ENCODE results near the gene ZC3H8. TPM values are rescaled to one million over a fixed set of nuclear protein-coding genes. Genes with fewer than 3 reads are reported as not detected.

The ZC3H8 gene
- total RNA-seq, 1 donor from 2014 or later, result 13.3 TPM

- DNase-seq (ENCODE audit: low read depth), result no peak
Measured at GRCh38 chr2:112195167-112195766, 59.6 kb downstream of the ZC3H8 start.

GRCh38 chr2:112194482-112194881 lies 60.4 kb downstream of the ZC3H8 start:
- DNase-seq (ENCODE audit: low read depth), result no peak

DNA sequence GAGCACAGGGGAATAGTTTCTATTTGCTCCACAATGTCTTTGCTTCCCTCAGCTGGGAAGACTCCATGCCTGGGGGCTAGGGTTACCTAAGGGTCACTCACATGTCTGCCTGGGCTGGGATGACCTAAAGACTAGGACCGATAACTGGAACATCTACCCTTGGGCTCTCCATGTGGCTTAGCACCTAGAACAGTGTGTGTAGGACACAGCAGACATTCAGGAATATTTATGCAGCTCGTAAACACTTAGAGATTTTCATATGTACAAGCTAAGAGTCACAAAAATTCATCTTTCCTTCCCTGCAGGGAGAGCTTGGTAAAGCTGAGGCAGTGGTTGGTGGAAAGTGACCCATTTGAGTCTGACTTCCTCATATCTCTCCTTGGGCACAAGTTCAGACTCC lies 60.8 kb downstream of the ZC3H8 start:
- DNase-seq (ENCODE audit: low read depth), result no peak

DNA sequence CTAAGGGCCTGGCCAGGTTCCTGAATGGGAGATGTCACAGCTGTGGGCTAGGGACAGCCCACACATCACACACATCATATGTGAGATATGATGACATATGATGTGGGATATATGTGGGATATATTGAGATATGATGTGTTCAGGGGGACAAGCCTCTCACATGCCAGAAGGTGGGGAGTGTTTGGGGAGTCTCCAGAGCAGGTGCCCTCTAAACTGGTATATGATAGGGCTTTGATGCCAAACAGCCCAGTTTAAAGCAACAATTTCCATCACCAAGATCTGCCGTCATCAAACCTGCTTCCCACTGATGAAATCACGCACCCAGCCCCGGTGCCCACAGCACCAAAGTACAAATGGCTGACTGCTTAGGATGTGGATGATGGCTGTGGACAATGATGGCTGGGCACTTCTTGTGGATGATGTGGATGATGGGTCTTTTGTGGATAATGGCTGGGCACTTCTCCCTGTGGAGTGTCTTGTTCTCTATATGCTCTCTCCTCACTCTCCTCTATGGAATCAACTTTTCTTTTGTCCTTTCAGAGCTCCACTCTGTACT lies 65.8 kb downstream of the ZC3H8 start:
- DNase-seq (ENCODE audit: low read depth), result no peak

DNA sequence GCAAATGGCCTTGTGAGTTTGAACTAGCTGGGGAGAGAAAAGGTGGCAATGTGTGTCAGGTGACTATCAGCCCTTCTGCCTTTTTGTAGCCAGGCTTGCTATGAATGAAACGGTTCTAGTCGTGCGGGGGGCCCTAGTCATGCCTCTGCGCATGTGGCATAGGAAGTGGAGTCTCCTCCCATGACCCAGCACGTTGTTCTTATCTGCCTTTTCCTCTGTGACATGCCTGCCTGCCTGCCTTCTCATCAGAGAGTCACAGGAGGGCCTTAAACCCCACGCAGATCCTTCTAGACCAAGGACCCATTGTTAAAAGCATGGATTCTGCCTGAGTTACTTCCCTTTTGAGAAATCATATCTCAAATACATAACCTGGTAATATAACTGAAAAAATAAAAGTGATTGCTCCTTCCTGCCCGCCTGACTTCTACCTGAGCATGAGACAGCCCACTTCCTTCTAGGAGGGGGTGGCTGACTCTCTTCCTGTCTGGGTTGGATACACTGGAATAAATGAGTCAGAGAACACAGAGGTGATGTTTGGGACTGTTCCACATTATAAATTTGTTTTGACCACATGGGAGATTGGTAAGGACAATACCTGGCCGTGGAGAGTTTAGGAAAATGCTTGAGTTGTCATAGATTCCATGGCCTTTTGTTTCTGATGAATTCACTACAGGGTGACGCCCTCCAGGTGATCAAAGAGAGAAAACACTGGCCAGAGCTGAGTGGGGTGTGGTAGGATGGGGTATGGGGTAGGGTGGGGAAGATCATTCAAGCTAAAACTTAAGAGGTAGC lies 66.8 kb downstream of the ZC3H8 start:
- no peak for DNase-seq (ENCODE audit: low read depth)

GRCh38 chr2:112187046-112187715 lies 67.7 kb downstream of the ZC3H8 start:
- DNase-seq (ENCODE audit: low read depth), result no peak

DNA sequence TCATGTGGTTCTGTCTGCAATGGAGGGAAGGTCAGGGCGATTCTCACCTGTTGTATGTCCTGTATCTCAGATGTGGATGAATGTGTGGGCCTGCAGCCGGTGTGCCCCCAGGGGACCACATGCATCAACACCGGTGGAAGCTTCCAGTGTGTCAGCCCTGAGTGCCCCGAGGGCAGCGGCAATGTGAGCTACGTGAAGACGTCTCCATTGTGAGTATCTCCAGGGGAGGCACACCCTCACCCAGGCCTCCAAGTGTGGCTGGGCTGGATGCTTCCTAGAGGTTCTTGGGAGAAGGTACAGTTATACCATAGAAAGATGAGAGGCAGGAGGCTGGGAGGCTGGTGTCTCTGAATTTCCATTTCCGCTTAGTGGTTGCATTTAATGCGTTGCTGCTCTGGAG lies 69.7 kb downstream of the ZC3H8 start:
- no peak for DNase-seq (ENCODE audit: low read depth)

- no peak for DNase-seq (ENCODE audit: low read depth)
Measured at GRCh38 chr2:112184121-112184520, 70.7 kb downstream of the ZC3H8 start.

- no peak for DNase-seq (ENCODE audit: low read depth)
Measured at GRCh38 chr2:112183327-112184025, 71.4 kb downstream of the ZC3H8 start.

DNA sequence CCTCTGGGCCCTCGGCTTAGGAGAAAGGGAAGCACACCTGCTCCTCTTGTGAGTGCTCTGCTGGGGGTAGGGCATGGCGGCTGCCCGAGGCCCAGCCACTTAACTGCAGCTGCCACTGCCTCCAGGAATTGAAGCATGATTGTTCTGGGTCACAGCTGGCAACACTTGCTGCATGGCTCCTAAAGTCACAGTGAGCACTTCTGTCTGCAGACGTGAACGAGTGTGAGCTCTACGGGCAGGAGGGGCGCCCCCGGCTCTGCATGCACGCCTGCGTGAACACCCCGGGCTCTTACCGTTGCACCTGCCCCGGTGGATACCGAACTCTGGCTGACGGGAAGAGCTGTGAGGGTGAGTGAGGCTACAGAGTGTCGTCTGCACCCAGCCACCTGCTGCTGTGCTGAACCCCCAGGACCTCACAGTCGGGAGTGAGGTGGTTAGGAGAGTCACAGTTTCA lies 72.2 kb downstream of the ZC3H8 start:
- DNase-seq (ENCODE audit: low read depth), result peak; percentile 80

- DNase-seq (ENCODE audit: low read depth), result no peak
Measured at GRCh38 chr2:112181571-112182290, 73.1 kb downstream of the ZC3H8 start.

GRCh38 chr2:112175958-112176573 lies 78.8 kb downstream of the ZC3H8 start:
- no peak for DNase-seq (ENCODE audit: low read depth)

- no peak for DNase-seq (ENCODE audit: low read depth)
Measured at GRCh38 chr2:112175333-112175732, 79.5 kb downstream of the ZC3H8 start.

- no peak for DNase-seq (ENCODE audit: low read depth)
Measured at GRCh38 chr2:112174383-112174782, 80.5 kb downstream of the ZC3H8 start.

DNA sequence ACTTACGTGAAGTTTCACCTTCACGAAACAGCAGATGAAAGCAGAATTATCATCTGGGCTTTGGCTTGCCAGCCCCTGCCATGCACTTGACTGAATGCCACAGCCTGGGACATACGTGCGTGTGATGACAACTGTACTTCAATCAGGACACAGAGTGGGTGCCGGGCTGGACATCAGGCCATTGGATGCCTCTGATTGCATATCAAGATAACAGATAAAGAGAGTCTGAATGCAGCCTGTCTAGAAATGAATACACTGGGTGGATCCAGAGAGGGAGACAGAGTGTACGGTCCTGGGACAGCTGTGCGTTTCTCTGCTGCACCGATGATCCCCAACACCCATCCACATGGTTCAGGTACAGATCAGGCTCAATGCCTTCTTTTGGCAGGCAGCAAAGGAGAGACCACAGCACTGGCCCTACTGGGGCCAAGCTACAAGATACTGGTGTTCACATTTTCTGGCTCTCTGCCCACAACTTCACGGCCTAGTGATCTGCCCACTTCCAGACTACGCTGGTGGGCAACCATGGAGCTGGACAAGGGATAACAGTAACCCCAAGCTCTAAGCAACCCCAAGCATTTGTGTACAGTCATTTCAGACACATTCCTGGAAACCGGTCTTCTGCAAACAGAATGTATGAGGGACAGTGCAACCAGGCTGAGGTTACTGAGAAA lies 81.1 kb downstream of the ZC3H8 start:
- DNase-seq (ENCODE audit: low read depth), result no peak

DNA sequence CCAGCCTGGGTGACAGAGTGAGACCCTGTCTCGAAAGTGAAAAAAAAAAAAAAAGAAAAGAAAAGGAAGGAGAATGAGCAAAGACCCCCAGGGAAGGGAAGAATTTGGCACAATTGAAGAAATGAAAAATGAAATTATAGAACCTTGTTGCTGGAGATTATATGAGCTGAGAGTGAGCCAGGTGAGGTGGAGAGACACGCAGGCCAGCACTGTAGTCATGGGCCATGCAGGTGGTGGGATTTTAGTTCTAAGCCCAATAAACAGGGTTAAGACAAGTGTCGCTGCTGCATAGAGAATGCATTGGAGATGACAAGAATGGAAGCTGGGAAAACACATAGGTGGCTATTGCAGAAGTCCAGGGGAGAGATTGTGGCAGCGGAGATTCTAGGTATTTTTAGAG lies 84.3 kb downstream of the ZC3H8 start:
- DNase-seq (ENCODE audit: low read depth), result no peak

- peak; percentile 96 for DNase-seq (ENCODE audit: low read depth)
Measured at GRCh38 chr2:112168422-112169124, 86.3 kb downstream of the ZC3H8 start.

- no peak for DNase-seq (ENCODE audit: low read depth)
Measured at GRCh38 chr2:112166806-112167499, 87.9 kb downstream of the ZC3H8 start.

Measured in myocyte (in vitro differentiated cells).